ENCODE results near the gene UBAP2L.
"Not testable (repeated sequence)": the region's sequence is repeated elsewhere in the genome, so short reads cannot be mapped to it uniquely, and the experiment has no call there.

The UBAP2L gene

DNA sequence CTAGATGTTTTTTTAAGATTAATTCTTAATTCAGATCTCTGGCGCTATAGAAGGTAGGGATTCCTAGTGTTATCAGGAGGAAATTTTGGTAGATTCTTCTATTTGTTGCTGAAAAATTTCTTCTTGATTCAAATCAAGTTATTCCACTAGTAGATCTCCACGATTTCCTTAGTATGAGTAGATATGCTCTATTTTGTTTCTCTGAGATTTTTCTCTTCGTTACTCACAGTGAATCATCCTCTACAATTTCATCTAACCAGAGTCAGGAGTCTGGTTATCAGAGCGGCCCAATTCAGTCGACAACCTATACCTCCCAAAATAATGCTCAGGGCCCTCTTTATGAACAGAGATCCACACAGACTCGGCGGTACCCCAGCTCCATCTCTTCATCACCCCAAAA lies 32.9 kb downstream of the UBAP2L start:
- no peak for DNase-seq (ENCODE audit: low read depth)

GRCh38 chr1:154256686-154257085 lies 35.9 kb downstream of the UBAP2L start:
- DNase-seq (ENCODE audit: low read depth): no peak

DNA sequence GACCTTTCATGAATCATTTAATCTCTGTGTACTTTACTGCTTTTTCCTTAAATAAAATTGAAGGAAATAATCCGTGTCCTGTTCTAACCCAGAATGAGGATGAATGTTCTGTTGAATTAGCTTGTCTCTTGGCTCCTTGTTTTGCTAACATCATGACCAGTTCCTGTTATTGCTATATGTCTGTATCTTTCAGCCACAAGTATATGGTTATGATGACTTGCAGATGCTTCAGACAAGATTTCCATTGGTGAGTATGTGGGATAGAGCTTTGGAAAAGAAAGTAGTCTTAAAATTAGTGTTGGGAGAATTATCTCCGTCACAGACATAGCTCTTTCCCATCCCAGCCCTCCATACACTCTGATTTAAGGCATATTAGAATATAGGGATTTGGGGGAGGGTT lies 38.0 kb downstream of the UBAP2L start:
- DNase-seq (ENCODE audit: low read depth): no peak

- DNase-seq (ENCODE audit: low read depth): no peak
Observed at GRCh38 chr1:154260127-154260526, 39.4 kb downstream of the UBAP2L start.

DNA sequence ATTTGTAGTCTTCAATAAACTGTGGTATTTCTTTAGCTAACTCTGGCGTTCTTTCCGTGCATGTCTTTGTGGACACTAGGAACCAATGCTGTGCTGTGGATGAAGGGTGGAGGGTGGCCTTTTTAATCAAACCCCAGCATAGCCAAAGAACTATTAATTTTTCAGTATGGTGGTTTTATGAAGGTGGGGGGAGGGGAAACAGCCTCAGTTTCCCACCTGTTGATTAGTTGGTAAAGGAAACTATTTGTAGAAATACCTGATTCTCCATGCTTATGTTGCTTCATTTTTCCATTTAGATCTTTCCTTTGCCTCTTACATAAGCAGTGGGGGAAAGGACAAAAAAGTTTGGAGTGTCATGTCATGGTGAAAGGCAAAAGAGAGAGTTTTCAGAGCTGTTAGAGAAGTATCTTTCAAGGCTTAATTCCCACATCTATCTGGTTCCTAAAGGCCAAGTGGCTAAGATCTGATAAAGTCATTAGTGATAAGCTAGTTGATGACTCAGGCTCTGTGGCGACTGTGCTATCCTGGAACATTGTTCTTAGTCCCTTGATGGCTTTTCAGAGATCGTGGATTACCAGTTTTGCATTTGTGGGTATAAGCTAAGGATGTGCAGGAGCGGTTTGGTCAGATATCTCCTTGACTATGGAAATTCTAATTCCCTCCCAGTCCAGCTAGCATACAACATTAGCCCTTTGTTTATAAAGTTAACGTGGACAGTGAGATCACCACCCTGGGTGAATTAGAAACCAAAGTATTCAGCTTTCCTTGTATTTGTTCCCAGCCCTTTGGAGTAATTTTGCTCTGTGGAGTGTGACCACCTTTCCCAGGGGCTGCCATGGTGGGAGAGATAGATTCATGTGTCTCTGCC lies 42.9 kb downstream of the UBAP2L start:
- no peak for DNase-seq (ENCODE audit: low read depth)

DNA sequence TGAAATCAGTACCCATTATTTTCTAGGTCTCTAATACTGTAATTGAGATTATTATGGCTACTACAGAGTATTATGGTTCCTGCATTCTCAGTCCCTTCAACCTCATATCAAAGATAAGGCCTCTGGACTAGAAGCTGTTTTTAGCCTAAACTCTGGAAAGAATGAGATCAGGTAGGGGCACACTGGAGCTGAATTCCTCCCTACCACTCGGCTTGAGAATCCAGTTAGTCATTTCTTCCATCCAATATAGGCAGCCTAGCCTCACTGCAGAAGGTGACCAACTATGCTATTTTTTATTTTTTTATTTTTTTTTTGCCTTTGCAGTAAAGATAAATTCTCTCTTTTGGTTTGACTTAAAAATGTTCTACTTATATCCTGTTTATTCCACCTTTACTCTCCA lies 43.7 kb downstream of the UBAP2L start:
- DNase-seq (ENCODE audit: low read depth): no peak

DNA sequence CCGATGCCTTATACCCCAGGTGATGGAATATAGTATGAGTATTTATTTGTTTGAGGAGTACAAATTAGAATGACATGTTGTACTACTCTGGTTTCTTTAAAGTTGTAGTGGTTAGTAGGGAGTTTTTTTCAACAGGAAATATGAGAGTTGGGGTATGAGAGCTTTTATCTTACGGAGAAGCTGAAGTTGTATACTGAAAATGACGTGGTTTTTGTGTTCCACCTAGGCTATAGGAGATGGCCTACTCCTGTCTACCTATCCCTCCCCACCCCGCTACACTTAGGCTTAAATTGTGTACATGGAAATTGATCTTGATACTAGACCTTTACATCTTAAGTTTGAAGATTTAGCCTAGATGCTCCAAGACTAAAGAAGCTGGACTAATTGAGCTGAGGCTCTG lies 44.8 kb downstream of the UBAP2L start:
- no peak for DNase-seq (ENCODE audit: low read depth)

DNA sequence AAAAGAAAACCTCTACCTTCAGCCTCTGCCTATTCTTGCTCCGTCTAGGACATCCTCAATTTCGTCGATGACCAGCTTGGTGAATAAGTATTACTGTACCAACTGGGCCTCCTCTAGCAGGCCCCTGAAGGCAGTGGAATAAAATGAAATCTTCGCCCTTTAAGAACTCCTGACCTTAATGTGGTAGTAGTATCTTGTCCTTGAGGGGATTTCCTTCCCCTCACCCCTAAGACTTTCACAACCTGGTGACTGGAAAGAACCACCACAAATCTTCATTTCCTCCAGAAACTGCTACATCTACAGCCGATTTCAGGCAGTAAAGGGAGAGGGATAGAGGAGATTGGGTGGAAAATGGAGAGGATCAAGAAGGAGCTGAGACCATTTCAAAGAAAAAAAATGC lies 50.1 kb downstream of the UBAP2L start:
- DNase-seq (ENCODE audit: low read depth): no peak

DNA sequence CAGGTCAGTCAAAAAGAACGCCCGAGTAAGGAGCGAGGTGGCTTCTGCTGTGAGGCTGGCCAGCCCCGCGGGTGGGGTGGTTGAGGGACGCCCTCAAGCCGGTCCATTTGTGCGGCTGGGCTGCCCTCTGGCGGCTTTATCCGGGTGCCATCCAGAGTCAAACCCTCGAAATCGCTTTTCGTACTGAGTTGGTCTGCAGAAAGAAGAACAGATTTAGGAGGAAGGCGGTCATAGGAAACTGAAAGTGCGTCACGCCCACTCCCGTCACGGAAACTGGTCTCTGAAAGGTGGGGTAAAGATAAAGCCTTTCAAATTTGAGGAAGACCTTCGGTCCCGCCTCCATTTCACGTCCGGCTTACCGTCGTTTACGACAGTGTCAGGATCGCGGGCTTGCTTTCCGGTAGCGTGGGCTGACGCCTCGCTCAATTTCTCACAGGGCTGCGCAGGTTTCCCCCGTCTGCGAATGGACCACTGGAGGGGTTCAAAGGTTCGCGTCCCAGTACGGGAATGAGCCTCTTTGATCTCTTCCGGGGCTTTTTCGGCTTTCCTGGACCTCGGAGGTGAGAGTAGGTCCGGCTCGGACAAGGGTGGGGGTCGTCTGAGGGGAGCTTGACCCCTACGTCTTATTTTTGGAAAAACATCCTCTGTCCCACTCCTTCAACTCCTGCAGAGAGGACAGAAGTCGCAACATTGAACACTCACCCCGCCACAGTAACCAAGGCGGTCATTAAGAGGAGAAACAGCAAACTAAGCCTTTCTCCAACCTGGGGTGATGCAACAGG lies 51.7 kb downstream of the UBAP2L start, which contains the start of gene HAX1:
HAX1 (plus strand) TSS at position 413 of the 782 bp plus-strand sequence; CDS start at position 508, 95 bp downstream.
- DNase-seq (ENCODE audit: low read depth): peak; percentile 95

DNA sequence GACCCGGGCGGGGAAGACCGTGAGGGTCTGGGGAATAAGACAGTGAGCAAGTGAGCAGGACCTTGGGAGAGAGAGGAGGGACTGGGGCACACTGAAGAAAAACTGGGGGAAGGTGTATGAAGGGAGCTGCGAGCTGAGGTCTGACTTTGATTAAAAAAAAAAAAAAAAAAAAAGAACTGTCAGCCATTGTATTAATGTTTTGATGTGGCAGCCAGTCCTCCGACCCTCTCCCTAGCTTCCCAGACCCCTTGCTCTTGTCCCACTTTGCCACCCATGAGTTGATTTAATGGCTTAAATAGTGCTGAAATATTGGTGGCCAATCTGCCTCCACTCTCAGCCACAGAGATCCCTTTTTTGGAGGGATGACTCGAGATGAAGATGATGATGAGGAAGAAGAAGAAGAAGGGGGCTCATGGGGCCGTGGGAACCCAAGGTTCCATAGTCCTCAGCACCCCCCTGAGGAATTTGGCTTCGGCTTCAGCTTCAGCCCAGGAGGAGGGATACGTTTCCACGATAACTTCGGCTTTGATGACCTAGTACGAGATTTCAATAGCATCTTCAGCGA lies 52.3 kb downstream of the UBAP2L start:
- no peak for DNase-seq (ENCODE audit: low read depth)

DNA sequence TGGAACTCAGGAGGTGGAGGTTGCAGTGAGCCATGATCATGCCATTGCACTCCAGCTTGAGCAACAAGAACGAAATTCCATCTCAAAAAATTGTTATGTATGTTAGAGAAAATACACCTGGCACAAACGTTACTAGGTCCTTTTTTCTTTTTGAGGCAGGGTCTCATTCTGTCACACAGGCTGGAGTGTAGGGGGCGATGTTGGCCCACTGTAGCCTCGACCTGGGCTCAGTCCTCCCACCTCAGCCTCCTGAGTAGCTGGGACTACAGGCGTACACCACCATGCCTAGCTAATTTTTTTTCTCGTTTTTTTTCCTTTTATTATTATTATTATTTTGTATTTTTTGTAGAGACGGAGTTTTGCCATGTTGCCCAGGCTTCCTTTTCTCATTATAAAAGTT lies 56.0 kb downstream of the UBAP2L start:
- no peak for DNase-seq (ENCODE audit: low read depth)

DNA sequence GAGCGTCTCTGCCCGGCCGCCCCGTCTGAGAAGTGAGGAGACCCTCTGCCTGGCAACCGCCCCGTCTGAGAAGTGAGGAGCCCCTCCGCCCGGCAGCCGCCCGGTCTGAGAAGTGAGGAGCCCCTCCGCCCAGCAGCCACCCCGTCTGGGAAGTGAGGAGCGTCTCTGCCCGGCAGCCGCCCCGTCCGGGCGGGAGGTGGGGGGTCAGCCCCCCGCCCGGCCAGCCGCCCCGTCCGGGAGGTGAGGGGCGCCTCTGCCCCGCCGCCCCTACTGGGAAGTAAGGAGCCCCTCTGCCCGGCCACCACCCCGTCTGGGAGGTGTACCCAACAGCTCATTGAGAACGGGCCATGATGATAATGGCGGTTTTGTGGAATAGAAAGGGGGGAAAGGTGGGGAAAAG lies 66.8 kb downstream of the UBAP2L start:
- not testable (repeated sequence) for DNase-seq (ENCODE audit: low read depth)

DNA sequence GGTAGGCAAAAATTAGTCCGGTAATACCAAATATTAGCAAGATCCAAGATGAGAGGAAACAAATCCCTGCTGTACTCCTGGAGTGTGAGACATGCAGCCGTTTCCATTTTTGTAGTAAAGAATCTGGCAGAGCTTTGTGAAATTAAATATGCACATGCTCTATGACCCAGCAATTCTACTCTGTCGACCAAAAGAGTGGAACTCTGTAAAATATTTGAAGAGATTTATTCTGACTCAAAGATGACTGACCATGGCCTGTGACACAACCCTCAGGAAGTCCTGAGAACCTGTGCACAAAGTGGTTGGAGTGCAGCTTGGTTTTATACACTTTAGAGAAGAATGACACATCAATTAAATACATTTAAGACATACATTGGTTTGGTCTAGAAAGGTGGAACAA lies 67.9 kb downstream of the UBAP2L start:
- no peak for DNase-seq (ENCODE audit: low read depth)

- no peak for DNase-seq (ENCODE audit: low read depth)
Observed at GRCh38 chr1:154290921-154291320, 70.2 kb downstream of the UBAP2L start.

GRCh38 chr1:154295408-154296235 lies 74.9 kb downstream of the UBAP2L start:
- no peak for DNase-seq (ENCODE audit: low read depth)

GRCh38 chr1:154301582-154301981 lies 80.8 kb downstream of the UBAP2L start:
- DNase-seq (ENCODE audit: low read depth): no peak

DNA sequence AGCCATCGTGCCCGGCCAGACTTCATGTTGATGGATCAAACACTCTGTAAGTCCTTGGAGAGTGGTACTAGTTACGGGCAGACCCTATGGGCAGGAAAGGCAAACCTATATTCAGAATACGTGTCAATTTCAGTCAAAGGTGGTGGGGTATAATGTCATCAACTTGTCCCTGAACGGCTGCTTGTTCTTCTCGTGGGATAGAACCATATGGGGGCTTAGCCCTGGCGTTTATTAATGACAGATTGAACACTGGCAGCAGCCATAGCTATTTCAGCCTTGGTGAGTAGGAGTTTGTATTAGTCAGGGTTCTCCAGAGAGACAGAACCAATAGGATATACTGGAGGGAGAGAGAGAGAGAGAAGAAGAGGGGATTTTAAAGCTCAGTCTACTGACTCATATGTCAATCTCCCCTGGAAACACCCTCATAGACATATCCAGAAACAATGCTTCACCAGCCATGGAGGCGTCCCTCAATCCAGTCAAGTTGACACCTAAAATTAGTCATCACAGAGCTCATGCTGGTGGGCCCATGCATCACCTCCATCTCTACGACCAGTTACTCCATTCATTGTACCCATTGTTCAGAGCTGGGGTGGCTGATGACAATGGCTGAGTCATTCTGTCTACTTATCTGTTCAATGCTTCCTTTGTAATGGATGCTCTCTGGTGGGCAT lies 84.0 kb downstream of the UBAP2L start:
- DNase-seq (ENCODE audit: low read depth): no peak

- DNase-seq (ENCODE audit: low read depth): peak; percentile 25
Observed at GRCh38 chr1:154306151-154306550, 85.4 kb downstream of the UBAP2L start.

DNA sequence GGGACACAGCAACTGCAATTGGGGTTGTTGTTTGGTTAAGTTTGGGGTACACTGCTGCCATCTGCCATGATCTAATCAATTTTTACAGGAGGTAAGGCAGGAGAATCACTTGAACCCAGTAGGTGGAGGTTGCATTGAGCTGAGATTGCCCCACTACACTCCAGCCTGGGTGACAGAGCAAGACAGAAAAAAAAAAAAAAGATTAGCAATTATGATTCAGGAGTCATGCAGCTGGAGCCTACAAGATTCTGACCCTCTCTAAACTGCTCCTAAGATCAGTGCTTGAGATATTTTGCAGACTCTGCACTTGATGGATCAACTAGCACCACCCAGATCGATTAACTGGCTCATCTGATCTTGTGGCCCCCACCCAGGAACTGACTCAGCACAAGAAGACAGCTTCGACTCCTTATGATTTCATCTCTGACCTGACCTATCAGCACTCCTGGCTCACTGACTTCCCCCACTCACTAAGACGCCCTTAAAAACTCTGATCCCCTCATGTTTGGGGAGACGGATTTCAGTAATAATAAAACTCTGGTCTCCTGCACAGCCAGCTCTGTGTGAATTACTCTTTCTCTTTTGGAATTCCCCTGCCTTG lies 87.0 kb downstream of the UBAP2L start:
- DNase-seq (ENCODE audit: low read depth): not testable (repeated sequence)

DNA sequence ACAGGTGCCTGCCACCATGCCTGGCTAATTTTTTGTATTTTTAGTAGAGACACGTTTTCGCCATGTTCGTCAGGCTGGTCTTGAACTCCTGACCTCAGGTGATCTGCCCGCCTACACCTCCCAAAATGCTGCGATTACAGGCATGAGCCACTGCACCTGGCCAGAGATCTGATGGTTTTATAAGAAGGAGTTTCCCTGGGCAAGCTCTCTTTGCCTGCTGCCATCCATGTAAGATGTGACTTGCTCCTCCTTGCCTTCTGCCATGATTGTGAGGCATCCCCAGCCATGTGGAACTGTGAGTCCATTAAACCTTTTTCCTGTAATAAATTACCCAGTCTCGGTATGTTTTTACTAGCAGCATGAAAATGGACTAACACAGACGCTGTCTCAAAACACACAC lies 88.4 kb downstream of the UBAP2L start:
- not testable (repeated sequence) for DNase-seq (ENCODE audit: low read depth)
